Gastroesophageal sphincter (tissue), 4 donors: ENCODE measurements around the gene VAV2. TPM values are rescaled to one million over a fixed set of nuclear protein-coding genes. Genes with fewer than 3 reads are reported as not detected.

Experiments used
- ATAC-seq: fragments of 150-250 bp; one replicate; pipeline ENCODE4 v1.9.1; 2016; ENCODE audit warnings: mild to moderate bottlenecking, moderate library complexity
- H3K27ac ChIP-seq, 4 donors: fragments of 200-600 bp; sonication (generic) in 3 of 4; 1 replicate in 3 of 4; 2 replicates in 1 of 4; pipeline ENCODE4 v1.5.1; 2016 to 2019
- H3K27me3 ChIP-seq: fragments of 200-600 bp; sonication (generic); one replicate; pipeline ENCODE4 v1.5.1; 2019
- H3K36me3 ChIP-seq, 2 donors: fragments of 200-600 bp; sonication (generic); one replicate each; pipeline ENCODE4 v1.5.1; 2019; ENCODE audit warnings: control low read depth in 1 of 2
- H3K4me1 ChIP-seq, 3 donors: fragments of 200-600 bp; sonication (generic); 1 replicate in 2 of 3; 2 replicates in 1 of 3; pipeline ENCODE4 v1.5.1; 2016 to 2019; ENCODE audit warnings: control low read depth in 2 of 3
- H3K4me3 ChIP-seq, 2 donors: fragments of 200-600 bp; sonication (generic); one replicate each; pipeline ENCODE4 v1.5.1; 2019; ENCODE audit warnings: mild to moderate bottlenecking in 1 of 2, moderate library complexity in 1 of 2
- H3K9me3 ChIP-seq, 3 donors: fragments of 200-600 bp; sonication (generic); one replicate each; pipeline ENCODE4 v1.5.1; 2017 to 2019; ENCODE audit warnings: control low read depth in 2 of 3
- EP300 ChIP-seq: sonication (generic); formaldehyde crosslinking; IDR thresholded peaks from one replicate; pipeline ENCODE4 v1.6.1; 2017; ENCODE audit warnings: antibody characterized with exemption, mild to moderate bottlenecking
- POLR2A ChIP-seq, 2 donors: fragments of 450-650 bp; IDR thresholded peaks; one replicate each; pipeline ENCODE4 v1.6.1; 2017; ENCODE audit warnings: antibody characterized with exemption in 2 of 2, mild to moderate bottlenecking in 2 of 2, moderate library complexity in 1 of 2
- POLR2AphosphoS5 ChIP-seq: sonication (generic); formaldehyde crosslinking; IDR thresholded peaks from one replicate; pipeline ENCODE4 v1.6.1; 2017; ENCODE audit warnings: antibody characterized with exemption
- WGBS, 2 donors: methylation state at CpG; one replicate each; pipeline ENCODE4 v1.1.5; 2018; ENCODE audit warnings: low coverage in 1 of 2; 5-methylcytosine and 5-hydroxymethylcytosine counted together
- total RNA-seq, 4 donors: library from RNA; depleted of rRNA; stranded (reverse); fragments of >200 nt; gene quantifications; one replicate each; pipeline ENCODE4 v1.1.0, GENCODE V29; 2016
- TF ChIP-seq, protein P1 (sequence below), 4 experiments: fragments of 200-600 bp in 2 of 4; fragments of 450-650 bp in 2 of 4; sonication (generic) in 1 of 4; IDR thresholded peaks; one replicate each; pipeline ENCODE4 v1.5.1; 2017 to 2019; ENCODE audit warnings: antibody characterized with exemption in 4 of 4, mild to moderate bottlenecking in 2 of 4, moderate library complexity in 2 of 4

Gene VAV2
- total RNA-seq, 4 donors from 2014 or later = 7.7 to 16.8 (median 8.9) TPM

DNA sequence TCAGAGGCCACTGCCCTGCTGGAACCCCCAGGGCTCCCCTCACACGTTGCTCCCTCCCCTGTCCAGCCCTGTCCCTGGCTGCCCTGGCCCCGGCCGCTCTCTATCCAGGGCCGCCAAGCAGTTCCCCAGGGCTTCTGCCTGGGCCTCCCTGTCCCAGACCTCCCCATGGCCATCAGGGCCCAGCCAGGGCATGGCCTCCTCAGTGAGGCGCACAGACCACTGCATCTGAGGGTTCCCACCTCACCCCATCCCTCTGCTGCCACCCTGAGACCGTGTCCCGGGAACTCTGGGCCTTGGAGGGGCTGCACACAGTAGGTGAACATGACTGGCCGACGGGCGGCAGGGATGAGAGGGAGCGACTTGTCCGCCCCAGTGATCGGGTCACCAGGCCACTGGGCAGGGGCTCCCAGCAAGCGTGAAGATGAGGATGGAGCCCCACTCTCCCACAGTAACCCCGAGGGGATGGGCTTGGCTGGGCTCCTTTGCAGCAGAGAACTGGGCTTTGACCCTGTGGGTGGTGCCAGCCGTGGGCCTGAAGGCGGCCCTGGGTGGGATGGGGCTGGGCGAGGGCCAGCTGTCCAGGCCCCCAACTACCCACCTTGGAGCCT, 145.5 kb downstream of the VAV2 start:
- Histone ChIP-seq H3K9me3 (no peaks in the 10 kb centered on the region), H3K36me3 (no peaks in the 10 kb centered on the region), H3K4me3 (no peak overlapping the region), H3K27ac (no peak overlapping the region), H3K27me3 (no peaks in the 10 kb centered on the region), H3K4me1 (peaks cover 0 to 18% (median 3%) of the 10 kb centered on the region in 3 donors)
- 74% methylated on average over 3 of the region's 18 CpGs; no CpG with 5 or more reads in 1 of the 2 donors for WGBS, 2 donors
- no peak for ATAC-seq
- no peak for TF ChIP-seq POLR2A (IDR thresholded peaks at IDR 0.05)
- TF ChIP-seq EP300 = no peak
- no peak for TF ChIP-seq POLR2AphosphoS5
- TF ChIP-seq, protein P1, sequence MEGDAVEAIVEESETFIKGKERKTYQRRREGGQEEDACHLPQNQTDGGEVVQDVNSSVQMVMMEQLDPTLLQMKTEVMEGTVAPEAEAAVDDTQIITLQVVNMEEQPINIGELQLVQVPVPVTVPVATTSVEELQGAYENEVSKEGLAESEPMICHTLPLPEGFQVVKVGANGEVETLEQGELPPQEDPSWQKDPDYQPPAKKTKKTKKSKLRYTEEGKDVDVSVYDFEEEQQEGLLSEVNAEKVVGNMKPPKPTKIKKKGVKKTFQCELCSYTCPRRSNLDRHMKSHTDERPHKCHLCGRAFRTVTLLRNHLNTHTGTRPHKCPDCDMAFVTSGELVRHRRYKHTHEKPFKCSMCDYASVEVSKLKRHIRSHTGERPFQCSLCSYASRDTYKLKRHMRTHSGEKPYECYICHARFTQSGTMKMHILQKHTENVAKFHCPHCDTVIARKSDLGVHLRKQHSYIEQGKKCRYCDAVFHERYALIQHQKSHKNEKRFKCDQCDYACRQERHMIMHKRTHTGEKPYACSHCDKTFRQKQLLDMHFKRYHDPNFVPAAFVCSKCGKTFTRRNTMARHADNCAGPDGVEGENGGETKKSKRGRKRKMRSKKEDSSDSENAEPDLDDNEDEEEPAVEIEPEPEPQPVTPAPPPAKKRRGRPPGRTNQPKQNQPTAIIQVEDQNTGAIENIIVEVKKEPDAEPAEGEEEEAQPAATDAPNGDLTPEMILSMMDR (IDR thresholded peaks at IDR 0.05) = no peak

- no peak overlapping the region for H3K4me3 ChIP-seq
- H3K27ac ChIP-seq = peak overlapping the region in 3 of 4 donors; percentile 24 to 58 (median 37)
- no peaks in the 10 kb centered on the region for H3K9me3 ChIP-seq
- WGBS, 2 donors = no CpG with 5 or more reads among the region's 7 CpGs
- ATAC-seq = peak; percentile 60
- TF ChIP-seq POLR2A (IDR thresholded peaks at IDR 0.05) = no peak
- H3K4me1 ChIP-seq = peaks cover 0 to 21% (median 4%) of the 10 kb centered on the region in 3 donors
- H3K27me3 ChIP-seq = no peaks in the 10 kb centered on the region
- H3K36me3 ChIP-seq = no peaks in the 10 kb centered on the region
Observed at GRCh38 chr9:133845440-133845839, 146.7 kb downstream of the VAV2 start.

GRCh38 chr9:133844881-133845410, 147.2 kb downstream of the VAV2 start:
- Histone ChIP-seq H3K4me1 (peaks cover 0 to 26% (median 8%) of the 10 kb centered on the region in 3 donors), H3K36me3 (no peaks in the 10 kb centered on the region), H3K27ac (peak overlapping the region in 3 of 4 donors; percentile 24 to 58 (median 37)), H3K9me3 (no peaks in the 10 kb centered on the region), H3K27me3 (no peaks in the 10 kb centered on the region), H3K4me3 (peak overlapping the region in 1 of 2 donors; percentile 18)
- peak; percentile 2 for ATAC-seq
- TF ChIP-seq EP300 (no peak), POLR2A (IDR thresholded peaks at IDR 0.05) (no peak), POLR2AphosphoS5 (no peak)
- TF ChIP-seq, protein P1 (IDR thresholded peaks at IDR 0.05) = no peak
- WGBS, 2 donors = 59% methylated on average over 5 of the region's 23 CpGs; no CpG with 5 or more reads in 1 of the 2 donors

DNA sequence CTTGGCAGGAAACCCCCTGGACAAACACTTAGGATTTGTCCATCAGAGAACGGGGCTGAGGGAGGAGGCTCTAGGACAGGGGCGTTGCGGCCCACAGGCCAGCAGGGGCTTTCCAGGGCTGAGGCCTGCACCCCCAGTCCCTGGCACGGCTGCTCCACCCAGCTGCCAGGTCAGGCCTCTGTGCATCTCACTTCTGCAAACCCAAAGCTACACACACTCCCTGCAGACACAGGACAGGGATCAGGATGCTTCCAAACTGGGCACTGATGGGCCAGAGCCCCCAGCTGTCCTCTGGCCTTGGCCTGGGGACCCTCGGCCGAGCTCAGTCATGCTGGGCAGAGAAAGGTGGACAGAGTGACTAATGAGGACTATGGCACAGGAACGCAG, 147.7 kb downstream of the VAV2 start:
- H3K36me3 ChIP-seq = no peaks in the 10 kb centered on the region
- H3K27ac ChIP-seq = peak overlapping the region in 3 of 4 donors; percentile 24 to 58 (median 37)
- TF ChIP-seq POLR2AphosphoS5 = no peak
- TF ChIP-seq POLR2A (IDR thresholded peaks at IDR 0.05) = no peak
- TF ChIP-seq, protein P1 (IDR thresholded peaks at IDR 0.05) = no peak
- no peak for TF ChIP-seq EP300
- ATAC-seq = no peak
- H3K9me3 ChIP-seq = no peaks in the 10 kb centered on the region
- H3K4me1 ChIP-seq = peaks cover 0 to 29% (median 8%) of the 10 kb centered on the region in 3 donors
- WGBS, 2 donors = no CpG with 5 or more reads among the region's 7 CpGs
- H3K4me3 ChIP-seq = no peak overlapping the region
- no peaks in the 10 kb centered on the region for H3K27me3 ChIP-seq

GRCh38 chr9:133843751-133844397, 148.2 kb downstream of the VAV2 start:
- no peaks in the 10 kb centered on the region for H3K27me3 ChIP-seq
- H3K4me1 ChIP-seq = peaks cover 0 to 29% (median 8%) of the 10 kb centered on the region in 3 donors
- WGBS, 2 donors = 85 to 86% methylated on average over 10 to 13 of the region's 19 CpGs
- H3K4me3 ChIP-seq = no peak overlapping the region
- no peak for ATAC-seq
- no peak overlapping the region for H3K27ac ChIP-seq
- H3K9me3 ChIP-seq = no peaks in the 10 kb centered on the region
- no peak for TF ChIP-seq EP300
- no peak for TF ChIP-seq POLR2AphosphoS5
- TF ChIP-seq POLR2A (IDR thresholded peaks at IDR 0.05) = no peak
- TF ChIP-seq, protein P1 (IDR thresholded peaks at IDR 0.05) = no peak
- no peaks in the 10 kb centered on the region for H3K36me3 ChIP-seq
